Stomach (tissue), 4 donors: ENCODE measurements around the gene ACTN3.

Source experiments
- CTCF ChIP-seq, 7 experiments: fragments of 450-650 bp in 4 of 7; fragments of 200-600 bp in 3 of 7; sonication (generic) in 3 of 7; IDR thresholded peaks; one replicate each; pipeline ENCODE4 v1.5.1; 2016 to 2019; ENCODE audit warnings: antibody characterized with exemption in 7 of 7, control low read depth in 2 of 7, mild to moderate bottlenecking in 1 of 7
- POLR2A ChIP-seq, 4 donors: fragments of 450-650 bp; IDR thresholded peaks; one replicate each; pipeline ENCODE4 v1.6.1; 2016; ENCODE audit warnings: antibody characterized with exemption in 4 of 4, control low read depth in 2 of 4, mild to moderate bottlenecking in 1 of 4, moderate library complexity in 1 of 4
- POLR2AphosphoS5 ChIP-seq, 3 donors: sonication (generic); formaldehyde crosslinking; IDR thresholded peaks; one replicate each; pipeline ENCODE4 v1.6.1; 2016; ENCODE audit warnings: antibody characterized with exemption in 3 of 3

- TF ChIP-seq CTCF (IDR thresholded peaks at IDR 0.05) (no peak), POLR2A (IDR thresholded peaks at IDR 0.05) (no peak), POLR2AphosphoS5 (IDR thresholded peaks at IDR 0.05) (no peak)
Measured at GRCh38 chr11:66541892-66542291, 4.8 kb upstream of the ACTN3 start.
